Endothelial cell of umbilical vein (primary cell): ENCODE results near the gene SSBP3. TPM values are rescaled to one million over a fixed set of nuclear protein-coding genes. Genes with fewer than 3 reads are reported as not detected.

ENCODE experiments used
- BruUV-seq: library from RNA; stranded (reverse); fragments of 400-500 nt; replicated peaks from 2 replicates; lab custom pipeline; 2021; lab: Mats Ljungman, UMichigan
- CTCF ChIA-PET: fragments of 300-600, 350-600 bp; sonication (Branson Sonifier 250); formaldehyde crosslinking; loops from one replicate; lab custom pipeline; 2021; ENCODE audit warnings: antibody characterized with exemption, inconsistent platforms; lab: Charles Lee
- POLR2A ChIA-PET: fragments of 300-600, 350-600 bp; sonication (Branson Sonifier 250); formaldehyde crosslinking; loops from one replicate; lab custom pipeline; 2021; ENCODE audit warnings: antibody characterized with exemption, inconsistent platforms; lab: Charles Lee
- DNase-seq: peaks from one replicate; pipeline ENCODE4 v3.0.0-alpha.2; 2011; ENCODE audit warnings: low read depth, low spot score
- FAIRE-seq: peaks from 2 replicates; lab custom pipeline; 2011; peaks lifted over from hg19 to GRCh38; lab: Jason Lieb, UNC
- H2AFZ ChIP-seq: 2 replicates; pipeline ENCODE4 v1.6.0; 2012; ENCODE audit warnings: low read depth, low read length, control low read depth, inconsistent platforms
- H3K27ac ChIP-seq: 2 replicates; pipeline ENCODE4 v1.5.1; 2011; ENCODE audit warnings: low read depth, mild to moderate bottlenecking, control low read depth, low read length, moderate library complexity; ENCODE audit not compliant: insufficient read depth
- H3K27me3 ChIP-seq, 2 experiments: 2 replicates each; pipeline versions ENCODE4 v1.6.0 to v1.6.1; 2011; ENCODE audit warnings: low read length in 2 of 2, mixed read lengths in 1 of 2; ENCODE audit not compliant: control insufficient read depth in 2 of 2, insufficient read depth in 2 of 2
- H3K36me3 ChIP-seq, 2 experiments: 2 replicates in 1 of 2; 3 replicates in 1 of 2; pipeline ENCODE4 v1.5.1; 2011; ENCODE audit warnings: low read length in 2 of 2, mild to moderate bottlenecking in 1 of 2, moderate library complexity in 1 of 2; ENCODE audit not compliant: control insufficient read depth in 2 of 2, insufficient read depth in 2 of 2; ENCODE audit errors: extremely low read depth in 1 of 2
- H3K4me1 ChIP-seq: 3 replicates; pipeline ENCODE4 v1.5.1; 2011; ENCODE audit warnings: mild to moderate bottlenecking, low read length; ENCODE audit not compliant: control insufficient read depth, insufficient read depth; ENCODE audit errors: extremely low read depth
- H3K4me2 ChIP-seq: 2 replicates; pipeline ENCODE4 v1.6.1; 2011; ENCODE audit warnings: low read length, control low read depth, mixed read lengths; ENCODE audit not compliant: insufficient read depth
- H3K4me3 ChIP-seq, 3 experiments: fragments of 200-600 bp in 1 of 3; sonication (generic), shearing (Covaris generic) in 1 of 3; replicated peaks in 1 of 3; 2 replicates each; pipeline ENCODE4 v1.5.1; 2011 to 2016; ENCODE audit warnings: control low read depth in 3 of 3, low read length in 3 of 3, mild to moderate bottlenecking in 2 of 3, inconsistent platforms in 1 of 3, low read depth in 1 of 3, moderate library complexity in 1 of 3; ENCODE audit not compliant: insufficient read depth in 1 of 3
- H3K79me2 ChIP-seq: 2 replicates; pipeline ENCODE4 v1.6.0; 2012; ENCODE audit warnings: low read length, inconsistent platforms; ENCODE audit not compliant: control insufficient read depth, insufficient read depth
- H3K9ac ChIP-seq: replicated peaks from 2 replicates; pipeline ENCODE3; 2011; ENCODE audit warnings: low read length, control low read depth; ENCODE audit not compliant: insufficient read depth; ENCODE audit errors: extremely low read depth
- H3K9me1 ChIP-seq: replicated peaks from 3 replicates; pipeline ENCODE4 v1.6.0; 2011; ENCODE audit warnings: mild to moderate bottlenecking, low read length; ENCODE audit not compliant: control insufficient read depth, insufficient read depth; ENCODE audit errors: extremely low read depth
- H3K9me3 ChIP-seq: replicated peaks from 2 replicates; pipeline ENCODE4 v1.5.1; 2012; ENCODE audit warnings: low read length, inconsistent platforms; ENCODE audit not compliant: control insufficient read depth, insufficient read depth
- H4K20me1 ChIP-seq: replicated peaks from 2 replicates; pipeline ENCODE3; 2011; ENCODE audit warnings: mild to moderate bottlenecking, low read length; ENCODE audit not compliant: control insufficient read depth, insufficient read depth; ENCODE audit errors: extremely low read depth
- CTCF ChIP-seq, 2 donors: IDR thresholded peaks; 1 replicate in 1 of 2; 2 replicates in 1 of 2; pipeline ENCODE4 v1.5.1; 2011; ENCODE audit warnings: low read length in 2 of 2, mild to moderate bottlenecking in 2 of 2, moderate library complexity in 2 of 2, control low read depth in 1 of 2, inconsistent platforms in 1 of 2, low read depth in 1 of 2; ENCODE audit not compliant: insufficient read depth in 1 of 2; ENCODE audit errors: extremely low read depth in 1 of 2
- EZH2 ChIP-seq: IDR thresholded peaks from 2 replicates; pipeline ENCODE4 v1.6.1; 2012; ENCODE audit warnings: borderline replicate concordance, low read depth, mild to moderate bottlenecking, moderate library complexity, low read length, inconsistent platforms; ENCODE audit not compliant: severe bottlenecking
- FOS ChIP-seq: IDR thresholded peaks from 2 replicates; pipeline ENCODE4 v1.6.1; 2011; ENCODE audit warnings: mild to moderate bottlenecking, low read length, moderate library complexity, borderline replicate concordance; ENCODE audit not compliant: insufficient read depth
- GATA2 ChIP-seq: IDR thresholded peaks from 2 replicates; pipeline ENCODE4 v1.7.0; 2011; ENCODE audit warnings: low read depth, mild to moderate bottlenecking, moderate library complexity, mixed read lengths, low read length; ENCODE audit not compliant: insufficient read length, insufficient read depth
- JUN ChIP-seq: IDR thresholded peaks from 2 replicates; pipeline ENCODE4 v1.6.1; 2011; ENCODE audit warnings: borderline replicate concordance, low read depth; ENCODE audit not compliant: insufficient read length, insufficient read depth
- MAX ChIP-seq: IDR thresholded peaks from 2 replicates; pipeline ENCODE4 v1.6.1; 2011; ENCODE audit not compliant: insufficient read depth, insufficient read length
- MYC ChIP-seq: IDR thresholded peaks from one replicate; pipeline ENCODE4 v1.6.1; 2011; ENCODE audit warnings: mild to moderate bottlenecking, low read depth, low read length
- POLR2A ChIP-seq: IDR thresholded peaks from 2 replicates; pipeline ENCODE4 v1.6.1; 2012; ENCODE audit warnings: low read depth, mild to moderate bottlenecking, control low read depth, low read length
- POLR2AphosphoS5 ChIP-seq: IDR thresholded peaks from 2 replicates; pipeline ENCODE4 v1.6.1; 2012; ENCODE audit warnings: low read depth, mild to moderate bottlenecking, control low read depth, low read length, moderate library complexity; ENCODE audit not compliant: insufficient read depth
- dilution Hi-C: fragments of 300-500 bp; cut with MboI; formaldehyde crosslinking; loops from one replicate; pipeline ENCODE4 v1.15.0; 2019; ENCODE audit warnings: low sequenced_read_pairs; ENCODE audit not compliant: extremely low pct_ligation_motif_present
- intact Hi-C: fragments of 100-400 bp; cut with micrococcal nuclease; formaldehyde crosslinking; loops from one replicate; pipeline ENCODE4 v1.10.0; 2022
- polyA plus RNA-seq, 4 experiments: library from polyadenylated mRNA; depleted of rRNA in 3 of 4; stranded (reverse) in 3 of 4; unstranded in 1 of 4; fragments of >200 nt; gene quantifications; 2 replicates each; pipeline versions ENCODE4 v1.2.1 to v1.2.3, GENCODE V29; 2011 to 2012; ENCODE audit warnings: missing spikeins in 1 of 4
- total RNA-seq: library from RNA; stranded (reverse); gene quantifications from 2 replicates; pipeline ENCODE4 v1.2.3, GENCODE V29; 2021

Gene SSBP3
- total and polyA plus RNA-seq, 2 donors (not counting 3 experiments of a cell fraction or from before 2014, with no cell fraction given), result 44.9 to 59.4 TPM

- no TSS peak for BruUV-seq
- no peak overlapping the region for H2AFZ ChIP-seq
Observed at GRCh38 chr1:54243022-54243421, 163.2 kb downstream of the SSBP3 start.

More at GRCh38 chr1:54243022-54243421, 163.2 kb downstream of the SSBP3 start:
- no peak overlapping the region for H3K9ac ChIP-seq
- FAIRE-seq (no peak), DNase-seq (no peak)
- ChIA-PET POLR2A (no interaction called here), CTCF (no interaction called here)
- no peak for TF ChIP-seq POLR2A
- no peak for TF ChIP-seq JUN
- no peak for TF ChIP-seq MYC
- TF ChIP-seq FOS, result no peak
- TF ChIP-seq POLR2AphosphoS5, result no peak
- no peak for TF ChIP-seq CTCF (IDR thresholded peaks at IDR 0.05; ENCODE audit: extremely low read depth in 1 of 2, insufficient read depth in 1 of 2, low read depth in 1 of 2, low read length in 2 of 2)
- no peak for TF ChIP-seq MAX
- no peak for TF ChIP-seq EZH2
- TF ChIP-seq GATA2, result no peak
- H3K4me2 ChIP-seq, result no peak overlapping the region
- no peaks in the 10 kb centered on the region for H3K9me1 ChIP-seq
- no peaks in the 10 kb centered on the region for H4K20me1 ChIP-seq
- dilution Hi-C loops, result no loop called here
- no peaks in the 10 kb centered on the region for H3K9me3 ChIP-seq
- H3K4me1 ChIP-seq, result no peaks in the 10 kb centered on the region
- H3K4me3 ChIP-seq, result no peak overlapping the region
- no peak overlapping the region for H3K27ac ChIP-seq
- no peaks in the 10 kb centered on the region for H3K79me2 ChIP-seq
- peaks cover 3 to 15% of the 10 kb centered on the region in 2 experiments for H3K36me3 ChIP-seq
- intact Hi-C loops, result no loop called here
- no peaks in the 10 kb centered on the region for H3K27me3 ChIP-seq
